Nephron progenitor cell (in vitro differentiated cells): ENCODE data around the gene WNK4.
A peak's percentile ranks its signal among the peaks of the same experiment; 100 is the strongest.

Source experiments
- DNase-seq: peaks from one replicate; pipeline ENCODE4 v3.0.0; 2021
- H3K27ac Mint-ChIP-seq: 2 replicates; pipeline ENCODE4 v1.8.0; 2021; ENCODE audit warnings: mild to moderate bottlenecking, moderate library complexity, mixed read lengths
- H3K27me3 Mint-ChIP-seq: 2 replicates; pipeline ENCODE4 v1.8.0; 2021; ENCODE audit warnings: mild to moderate bottlenecking, low read depth, mixed read lengths; ENCODE audit not compliant: poor library complexity
- H3K36me3 Mint-ChIP-seq: 2 replicates; pipeline ENCODE4 v1.8.0; 2021; ENCODE audit warnings: low read depth, mixed read lengths
- H3K4me1 Mint-ChIP-seq: 2 replicates; pipeline ENCODE4 v1.8.0; 2021; ENCODE audit warnings: mixed read lengths
- H3K4me3 Mint-ChIP-seq: 2 replicates; pipeline ENCODE4 v1.8.0; 2021; ENCODE audit warnings: mild to moderate bottlenecking, moderate library complexity, mixed read lengths
- H3K9me3 Mint-ChIP-seq: 2 replicates; pipeline ENCODE4 v1.8.0; 2021; ENCODE audit warnings: mild to moderate bottlenecking, moderate library complexity, mixed read lengths
- TF ChIP-seq, protein P1 (sequence below): fragments of 200-600 bp; sonication (generic); IDR thresholded peaks from 2 replicates; pipeline ENCODE4 v1.5.0; 2021; ENCODE audit warnings: antibody characterized with exemption

Gene WNK4

DNA sequence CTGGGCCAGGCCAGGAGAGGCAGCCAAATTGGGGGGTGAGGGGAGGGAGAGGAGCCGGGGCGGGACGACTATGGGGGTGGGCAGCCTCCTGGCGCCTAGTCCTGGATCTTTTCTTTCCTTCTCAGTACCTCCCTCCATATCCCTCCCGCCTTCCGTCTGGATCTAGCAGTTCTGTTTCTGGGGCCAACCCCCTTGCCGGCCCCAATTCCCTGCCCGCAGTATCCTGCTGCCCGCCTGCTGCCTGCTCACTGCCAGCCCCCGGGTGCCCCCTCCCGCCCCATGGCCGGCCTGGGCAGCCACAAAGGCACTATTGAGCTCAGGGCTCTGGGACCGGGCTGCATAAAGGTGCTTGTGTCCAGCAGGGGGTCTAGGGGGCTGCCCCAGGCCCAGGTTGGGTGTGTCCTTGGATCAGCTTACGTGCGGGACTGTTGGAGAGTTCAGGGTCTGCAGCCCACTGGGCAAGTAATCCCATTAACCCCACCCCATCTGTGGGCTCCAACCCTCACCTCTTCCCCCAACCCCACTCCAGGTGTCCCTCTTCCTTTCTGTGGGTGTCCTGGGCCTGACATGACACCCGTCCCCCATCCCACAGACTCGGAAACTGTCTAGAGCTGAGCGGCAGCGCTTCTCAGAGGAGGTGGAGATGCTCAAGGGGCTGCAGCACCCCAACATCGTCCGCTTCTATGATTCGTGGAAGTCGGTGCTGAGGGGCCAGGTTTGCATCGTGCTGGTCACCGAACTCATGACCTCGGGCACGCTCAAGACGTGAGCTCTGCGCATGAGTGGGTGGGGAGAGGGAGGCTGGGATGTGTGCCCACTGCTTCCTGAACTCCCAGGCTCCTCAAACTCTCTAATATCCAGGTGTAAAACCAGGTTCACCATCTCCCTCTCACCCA lies 2.0 kb downstream of the WNK4 start:
- DNase-seq, result no peak
- no peak overlapping the region for H3K27ac Mint-ChIP-seq
- peaks cover 60% of the 10 kb centered on the region for H3K27me3 Mint-ChIP-seq
- H3K9me3 Mint-ChIP-seq, result no peaks in the 10 kb centered on the region
- peaks cover 34% of the 10 kb centered on the region for H3K4me1 Mint-ChIP-seq
- TF ChIP-seq, protein P1, sequence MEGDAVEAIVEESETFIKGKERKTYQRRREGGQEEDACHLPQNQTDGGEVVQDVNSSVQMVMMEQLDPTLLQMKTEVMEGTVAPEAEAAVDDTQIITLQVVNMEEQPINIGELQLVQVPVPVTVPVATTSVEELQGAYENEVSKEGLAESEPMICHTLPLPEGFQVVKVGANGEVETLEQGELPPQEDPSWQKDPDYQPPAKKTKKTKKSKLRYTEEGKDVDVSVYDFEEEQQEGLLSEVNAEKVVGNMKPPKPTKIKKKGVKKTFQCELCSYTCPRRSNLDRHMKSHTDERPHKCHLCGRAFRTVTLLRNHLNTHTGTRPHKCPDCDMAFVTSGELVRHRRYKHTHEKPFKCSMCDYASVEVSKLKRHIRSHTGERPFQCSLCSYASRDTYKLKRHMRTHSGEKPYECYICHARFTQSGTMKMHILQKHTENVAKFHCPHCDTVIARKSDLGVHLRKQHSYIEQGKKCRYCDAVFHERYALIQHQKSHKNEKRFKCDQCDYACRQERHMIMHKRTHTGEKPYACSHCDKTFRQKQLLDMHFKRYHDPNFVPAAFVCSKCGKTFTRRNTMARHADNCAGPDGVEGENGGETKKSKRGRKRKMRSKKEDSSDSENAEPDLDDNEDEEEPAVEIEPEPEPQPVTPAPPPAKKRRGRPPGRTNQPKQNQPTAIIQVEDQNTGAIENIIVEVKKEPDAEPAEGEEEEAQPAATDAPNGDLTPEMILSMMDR, result no peak
- peak overlapping the region; percentile 3 for H3K4me3 Mint-ChIP-seq
- no peaks in the 10 kb centered on the region for H3K36me3 Mint-ChIP-seq

DNA sequence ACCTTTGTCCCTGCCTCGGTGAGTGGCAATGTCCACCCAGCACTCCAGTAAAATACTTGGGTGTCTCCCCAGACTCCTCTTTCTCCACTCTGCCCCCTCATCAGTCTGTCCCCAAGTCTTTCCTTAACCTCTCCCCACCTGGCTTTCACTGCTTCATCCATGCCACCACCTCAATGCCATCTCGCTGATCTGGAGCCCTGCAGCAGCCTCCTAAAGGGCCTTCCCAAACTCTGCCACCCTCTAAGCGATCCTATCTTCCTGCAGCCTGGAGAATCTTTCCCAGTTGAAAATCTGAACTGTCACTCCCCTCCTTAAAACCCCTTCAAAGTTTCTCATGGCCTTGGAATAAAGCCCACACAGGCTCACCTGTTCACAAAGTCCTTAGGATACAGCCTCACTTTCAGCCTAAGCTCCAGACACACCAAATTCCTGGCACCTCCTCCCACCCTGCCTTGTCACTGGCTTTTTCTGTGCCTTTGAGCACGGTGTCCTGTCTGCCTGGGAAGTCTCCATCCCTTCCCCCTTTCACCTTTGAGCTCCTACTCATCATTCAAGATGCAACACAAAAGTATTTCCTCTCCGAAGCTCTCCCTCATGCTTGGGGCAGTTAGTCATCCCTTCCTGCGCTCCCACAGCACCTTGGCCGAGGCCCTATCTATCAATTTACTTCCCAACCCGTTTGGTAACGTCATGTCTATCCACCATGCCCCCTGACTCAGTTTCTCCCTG lies 2.8 kb downstream of the WNK4 start:
- H3K27me3 Mint-ChIP-seq, result peaks cover 68% of the 10 kb centered on the region
- TF ChIP-seq, protein P1, result no peak
- no peaks in the 10 kb centered on the region for H3K9me3 Mint-ChIP-seq
- peaks cover 34% of the 10 kb centered on the region for H3K4me1 Mint-ChIP-seq
- no peak for DNase-seq
- no peaks in the 10 kb centered on the region for H3K36me3 Mint-ChIP-seq
- H3K4me3 Mint-ChIP-seq, result peak overlapping the region; percentile 32
- no peak overlapping the region for H3K27ac Mint-ChIP-seq

DNA sequence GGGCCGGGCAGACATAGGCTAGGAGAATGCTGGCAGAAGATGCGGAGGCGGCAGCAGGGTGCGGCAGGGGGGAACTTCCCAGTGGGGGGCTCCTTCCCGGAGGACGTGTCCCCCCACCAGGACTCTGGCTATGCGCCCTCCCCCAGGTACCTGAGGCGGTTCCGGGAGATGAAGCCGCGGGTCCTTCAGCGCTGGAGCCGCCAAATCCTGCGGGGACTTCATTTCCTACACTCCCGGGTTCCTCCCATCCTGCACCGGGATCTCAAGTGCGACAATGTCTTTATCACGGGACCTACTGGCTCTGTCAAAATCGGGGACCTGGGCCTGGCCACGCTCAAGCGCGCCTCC lies 3.4 kb downstream of the WNK4 start:
- DNase-seq, result no peak
- Mint-ChIP-seq H3K36me3 (no peaks in the 10 kb centered on the region), H3K4me3 (no peak overlapping the region), H3K4me1 (peaks cover 34% of the 10 kb centered on the region), H3K9me3 (no peaks in the 10 kb centered on the region), H3K27ac (no peak overlapping the region), H3K27me3 (peaks cover 72% of the 10 kb centered on the region)
- TF ChIP-seq, protein P1, result no peak

DNA sequence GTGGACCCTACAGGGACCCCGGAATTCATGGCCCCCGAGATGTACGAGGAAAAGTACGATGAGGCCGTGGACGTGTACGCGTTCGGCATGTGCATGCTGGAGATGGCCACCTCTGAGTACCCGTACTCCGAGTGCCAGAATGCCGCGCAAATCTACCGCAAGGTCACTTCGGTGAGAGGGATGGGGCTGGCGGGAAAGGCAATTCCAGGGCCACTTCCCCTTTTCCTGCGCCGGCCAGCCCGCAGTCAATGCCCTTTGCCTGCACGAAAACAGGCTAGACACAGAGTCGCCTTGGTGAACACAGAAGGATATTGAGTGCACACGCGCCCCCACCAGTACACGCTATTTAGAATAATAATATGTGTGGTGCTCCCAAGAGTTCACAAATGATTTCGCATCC lies 4.0 kb downstream of the WNK4 start:
- no peaks in the 10 kb centered on the region for H3K36me3 Mint-ChIP-seq
- H3K27ac Mint-ChIP-seq, result no peak overlapping the region
- peaks cover 72% of the 10 kb centered on the region for H3K27me3 Mint-ChIP-seq
- TF ChIP-seq, protein P1, result no peak
- peaks cover 31% of the 10 kb centered on the region for H3K4me1 Mint-ChIP-seq
- H3K9me3 Mint-ChIP-seq, result no peaks in the 10 kb centered on the region
- DNase-seq, result no peak
- H3K4me3 Mint-ChIP-seq, result no peak overlapping the region

DNA sequence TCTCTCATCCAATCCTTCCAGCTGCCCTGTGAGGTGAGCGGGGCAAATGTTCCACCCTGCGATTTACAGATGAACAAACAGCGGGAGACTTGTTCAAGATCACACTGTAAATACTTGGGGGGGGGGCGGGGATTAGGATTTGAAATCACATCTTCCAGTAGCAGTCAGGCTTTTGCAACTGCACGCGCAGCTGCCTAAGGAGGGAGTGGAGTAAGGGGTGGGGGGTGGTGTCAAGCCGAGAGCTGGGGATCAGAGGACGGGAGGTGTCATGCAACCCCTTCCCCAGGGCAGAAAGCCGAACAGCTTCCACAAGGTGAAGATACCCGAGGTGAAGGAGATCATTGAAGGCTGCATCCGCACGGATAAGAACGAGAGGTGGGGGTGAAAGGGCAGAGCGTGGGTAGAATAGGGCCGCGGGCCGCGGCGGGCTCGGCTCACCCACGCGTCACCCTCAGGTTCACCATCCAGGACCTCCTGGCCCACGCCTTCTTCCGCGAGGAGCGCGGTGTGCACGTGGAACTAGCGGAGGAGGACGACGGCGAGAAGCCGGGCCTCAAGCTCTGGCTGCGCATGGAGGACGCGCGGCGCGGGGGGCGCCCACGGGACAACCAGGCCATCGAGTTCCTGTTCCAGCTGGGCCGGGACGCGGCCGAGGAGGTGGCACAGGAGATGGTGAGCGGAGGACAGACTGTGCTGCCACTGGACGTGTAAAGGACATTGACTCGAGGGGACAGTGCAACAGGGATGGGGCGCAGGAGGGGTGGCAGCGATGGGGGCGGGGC lies 4.6 kb downstream of the WNK4 start:
- Mint-ChIP-seq H3K9me3 (no peaks in the 10 kb centered on the region), H3K27ac (no peak overlapping the region), H3K27me3 (peaks cover 76% of the 10 kb centered on the region), H3K4me1 (peaks cover 25% of the 10 kb centered on the region), H3K4me3 (no peak overlapping the region), H3K36me3 (no peaks in the 10 kb centered on the region)
- DNase-seq, result no peak
- TF ChIP-seq, protein P1, result no peak
